Ishikawa (cell line): Measurements from ENCODE around the gene TC2N.

Experiments used
- CEBPB ChIP-seq: IDR thresholded peaks from 2 replicates; pipeline ENCODE4 v1.6.1; 2012
- CREB1 ChIP-seq: IDR thresholded peaks from 2 replicates; pipeline ENCODE4 v1.6.1; 2012; ENCODE audit warnings: low read depth
- EGR1 ChIP-seq: IDR thresholded peaks from 2 replicates; pipeline ENCODE4 v1.6.1; 2012
- EP300 ChIP-seq: IDR thresholded peaks from 2 replicates; pipeline ENCODE4 v1.6.1; 2012; ENCODE audit warnings: borderline replicate concordance
- FOXM1 ChIP-seq: IDR thresholded peaks from 2 replicates; pipeline ENCODE4 v1.6.1; 2012; ENCODE audit warnings: low read depth, borderline replicate concordance
- NFIC ChIP-seq: IDR thresholded peaks from 2 replicates; pipeline ENCODE4 v1.6.1; 2012
- RAD21 ChIP-seq: IDR thresholded peaks from 2 replicates; pipeline ENCODE4 v1.6.1; 2012; ENCODE audit warnings: low read depth
- TAF1 ChIP-seq: IDR thresholded peaks from 2 replicates; pipeline ENCODE4 v1.6.1; 2012; ENCODE audit warnings: low read depth, mild to moderate bottlenecking
- TCF12 ChIP-seq: IDR thresholded peaks from 2 replicates; pipeline ENCODE4 v1.6.1; 2012; ENCODE audit warnings: low read depth
- TEAD4 ChIP-seq: IDR thresholded peaks from 2 replicates; pipeline ENCODE4 v1.6.1; 2012
- YY1 ChIP-seq: IDR thresholded peaks from 2 replicates; pipeline ENCODE4 v1.6.1; 2012; ENCODE audit warnings: low read depth
- ZBTB7A ChIP-seq: IDR thresholded peaks from 2 replicates; pipeline ENCODE4 v1.6.1; 2012; ENCODE audit warnings: low read depth
- TF ChIP-seq, protein P1 (sequence below): IDR thresholded peaks from 2 replicates; pipeline ENCODE4 v1.6.1; 2012; ENCODE audit warnings: low read depth, mild to moderate bottlenecking
- TF ChIP-seq, protein P2 (sequence below): IDR thresholded peaks from 2 replicates; pipeline ENCODE4 v1.6.1; 2012
- TF ChIP-seq, protein P3 (sequence below): IDR thresholded peaks from 2 replicates; pipeline ENCODE4 v1.6.1; 2012

TC2N gene

DNA sequence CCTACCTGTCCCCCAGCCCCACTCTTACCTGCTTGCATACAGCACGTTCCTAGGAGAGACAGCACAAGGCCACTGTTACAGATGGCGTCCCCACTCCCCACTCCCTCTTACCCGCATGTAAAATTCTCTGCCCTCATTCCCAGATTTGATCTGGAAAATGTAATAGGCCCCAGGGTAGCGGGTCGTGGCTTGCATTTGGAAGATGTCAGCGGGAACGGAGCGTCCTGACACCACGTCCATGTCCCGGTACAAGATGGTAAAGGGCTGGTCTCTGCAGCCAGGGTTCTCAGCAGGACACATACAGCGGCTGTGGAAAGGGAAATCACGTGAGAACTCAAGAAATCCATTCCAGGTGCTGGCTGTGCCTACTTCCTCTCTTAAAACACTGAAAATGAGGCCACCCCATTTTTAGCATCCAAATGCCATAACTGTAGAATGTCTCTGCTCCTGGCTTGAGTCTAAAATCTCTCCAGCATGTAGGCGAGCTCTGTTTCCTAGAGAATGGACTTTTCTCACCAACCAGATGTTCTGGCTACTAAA lies 10.1 kb upstream of the TC2N start:
- TF ChIP-seq EP300 (no peak), RAD21 (no peak), TAF1 (no peak), YY1 (no peak), CEBPB (no peak), TCF12 (no peak), NFIC (no peak), FOXM1 (no peak), CREB1 (no peak), ZBTB7A (no peak), TEAD4 (no peak), EGR1 (no peak)
- TF ChIP-seq, protein P1, sequence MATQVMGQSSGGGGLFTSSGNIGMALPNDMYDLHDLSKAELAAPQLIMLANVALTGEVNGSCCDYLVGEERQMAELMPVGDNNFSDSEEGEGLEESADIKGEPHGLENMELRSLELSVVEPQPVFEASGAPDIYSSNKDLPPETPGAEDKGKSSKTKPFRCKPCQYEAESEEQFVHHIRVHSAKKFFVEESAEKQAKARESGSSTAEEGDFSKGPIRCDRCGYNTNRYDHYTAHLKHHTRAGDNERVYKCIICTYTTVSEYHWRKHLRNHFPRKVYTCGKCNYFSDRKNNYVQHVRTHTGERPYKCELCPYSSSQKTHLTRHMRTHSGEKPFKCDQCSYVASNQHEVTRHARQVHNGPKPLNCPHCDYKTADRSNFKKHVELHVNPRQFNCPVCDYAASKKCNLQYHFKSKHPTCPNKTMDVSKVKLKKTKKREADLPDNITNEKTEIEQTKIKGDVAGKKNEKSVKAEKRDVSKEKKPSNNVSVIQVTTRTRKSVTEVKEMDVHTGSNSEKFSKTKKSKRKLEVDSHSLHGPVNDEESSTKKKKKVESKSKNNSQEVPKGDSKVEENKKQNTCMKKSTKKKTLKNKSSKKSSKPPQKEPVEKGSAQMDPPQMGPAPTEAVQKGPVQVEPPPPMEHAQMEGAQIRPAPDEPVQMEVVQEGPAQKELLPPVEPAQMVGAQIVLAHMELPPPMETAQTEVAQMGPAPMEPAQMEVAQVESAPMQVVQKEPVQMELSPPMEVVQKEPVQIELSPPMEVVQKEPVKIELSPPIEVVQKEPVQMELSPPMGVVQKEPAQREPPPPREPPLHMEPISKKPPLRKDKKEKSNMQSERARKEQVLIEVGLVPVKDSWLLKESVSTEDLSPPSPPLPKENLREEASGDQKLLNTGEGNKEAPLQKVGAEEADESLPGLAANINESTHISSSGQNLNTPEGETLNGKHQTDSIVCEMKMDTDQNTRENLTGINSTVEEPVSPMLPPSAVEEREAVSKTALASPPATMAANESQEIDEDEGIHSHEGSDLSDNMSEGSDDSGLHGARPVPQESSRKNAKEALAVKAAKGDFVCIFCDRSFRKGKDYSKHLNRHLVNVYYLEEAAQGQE: no peak
- TF ChIP-seq, protein P2, sequence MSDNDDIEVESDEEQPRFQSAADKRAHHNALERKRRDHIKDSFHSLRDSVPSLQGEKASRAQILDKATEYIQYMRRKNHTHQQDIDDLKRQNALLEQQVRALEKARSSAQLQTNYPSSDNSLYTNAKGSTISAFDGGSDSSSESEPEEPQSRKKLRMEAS: no peak
- TF ChIP-seq, protein P3, sequence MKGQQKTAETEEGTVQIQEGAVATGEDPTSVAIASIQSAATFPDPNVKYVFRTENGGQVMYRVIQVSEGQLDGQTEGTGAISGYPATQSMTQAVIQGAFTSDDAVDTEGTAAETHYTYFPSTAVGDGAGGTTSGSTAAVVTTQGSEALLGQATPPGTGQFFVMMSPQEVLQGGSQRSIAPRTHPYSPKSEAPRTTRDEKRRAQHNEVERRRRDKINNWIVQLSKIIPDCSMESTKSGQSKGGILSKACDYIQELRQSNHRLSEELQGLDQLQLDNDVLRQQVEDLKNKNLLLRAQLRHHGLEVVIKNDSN: no peak

DNA sequence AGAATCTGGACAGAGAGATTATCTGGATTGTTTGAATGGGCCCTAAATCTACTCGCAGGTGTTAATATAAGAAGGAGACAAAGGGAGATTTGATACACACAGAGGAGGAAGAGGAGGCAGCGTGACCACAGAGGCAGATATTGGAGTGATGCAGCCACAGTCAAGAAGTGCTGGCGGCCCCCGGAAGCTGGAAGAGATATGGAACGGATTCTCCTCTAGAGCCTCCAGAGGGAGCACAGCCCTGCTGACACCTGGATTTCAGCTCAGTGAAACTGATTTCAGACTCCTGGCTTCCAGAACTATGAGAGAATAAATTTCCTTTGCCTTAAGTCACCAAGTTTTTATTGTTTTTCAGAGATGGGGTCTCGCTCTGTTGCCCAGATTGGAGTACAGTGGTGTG lies 9.2 kb upstream of the TC2N start:
- TF ChIP-seq EGR1 (no peak), TAF1 (no peak), TEAD4 (no peak), CREB1 (no peak)
- TF ChIP-seq, protein P2: no peak

DNA sequence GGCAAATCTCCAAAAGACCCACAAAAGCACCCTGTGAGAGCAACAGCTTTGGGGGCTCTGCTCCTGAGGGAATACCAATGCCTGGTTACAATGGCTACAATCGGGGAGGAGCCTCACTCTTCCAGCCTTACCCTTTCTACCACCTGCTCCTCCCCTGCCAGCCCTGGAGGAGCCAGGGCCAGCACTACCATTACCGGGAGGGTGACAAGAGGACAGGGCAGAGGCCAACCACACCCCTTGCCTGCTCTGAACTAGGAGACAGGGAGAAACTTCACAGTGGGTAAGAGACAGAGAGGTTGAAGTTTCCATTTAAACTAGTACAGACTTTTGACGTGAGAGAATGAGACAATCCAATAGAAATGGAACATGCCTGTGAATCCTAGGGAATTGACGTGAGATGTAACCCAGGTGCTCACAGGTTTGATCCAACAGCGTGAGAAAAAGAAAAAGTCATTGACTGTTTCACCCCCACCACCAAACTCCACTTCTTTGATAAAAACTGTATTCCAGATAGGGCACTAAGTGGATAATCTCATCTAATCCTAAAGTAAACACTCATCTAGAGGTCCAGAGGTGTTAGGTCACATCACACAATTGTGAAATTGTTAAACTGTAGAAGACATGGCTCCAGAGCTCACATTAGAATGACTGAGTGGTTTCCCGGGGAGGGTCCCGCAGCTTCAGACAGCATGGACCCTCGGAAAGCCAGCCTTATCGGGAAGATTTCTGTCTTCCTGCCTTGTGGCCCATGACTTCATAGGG lies 8.4 kb upstream of the TC2N start:
- TF ChIP-seq CEBPB (no peak), CREB1 (no peak), EGR1 (no peak), TCF12 (no peak), RAD21 (no peak), EP300 (no peak), YY1 (no peak), NFIC (no peak), FOXM1 (no peak), TAF1 (no peak), ZBTB7A (no peak), TEAD4 (no peak)
- TF ChIP-seq, protein P3: no peak
- TF ChIP-seq, protein P1: no peak
- TF ChIP-seq, protein P2: no peak

DNA sequence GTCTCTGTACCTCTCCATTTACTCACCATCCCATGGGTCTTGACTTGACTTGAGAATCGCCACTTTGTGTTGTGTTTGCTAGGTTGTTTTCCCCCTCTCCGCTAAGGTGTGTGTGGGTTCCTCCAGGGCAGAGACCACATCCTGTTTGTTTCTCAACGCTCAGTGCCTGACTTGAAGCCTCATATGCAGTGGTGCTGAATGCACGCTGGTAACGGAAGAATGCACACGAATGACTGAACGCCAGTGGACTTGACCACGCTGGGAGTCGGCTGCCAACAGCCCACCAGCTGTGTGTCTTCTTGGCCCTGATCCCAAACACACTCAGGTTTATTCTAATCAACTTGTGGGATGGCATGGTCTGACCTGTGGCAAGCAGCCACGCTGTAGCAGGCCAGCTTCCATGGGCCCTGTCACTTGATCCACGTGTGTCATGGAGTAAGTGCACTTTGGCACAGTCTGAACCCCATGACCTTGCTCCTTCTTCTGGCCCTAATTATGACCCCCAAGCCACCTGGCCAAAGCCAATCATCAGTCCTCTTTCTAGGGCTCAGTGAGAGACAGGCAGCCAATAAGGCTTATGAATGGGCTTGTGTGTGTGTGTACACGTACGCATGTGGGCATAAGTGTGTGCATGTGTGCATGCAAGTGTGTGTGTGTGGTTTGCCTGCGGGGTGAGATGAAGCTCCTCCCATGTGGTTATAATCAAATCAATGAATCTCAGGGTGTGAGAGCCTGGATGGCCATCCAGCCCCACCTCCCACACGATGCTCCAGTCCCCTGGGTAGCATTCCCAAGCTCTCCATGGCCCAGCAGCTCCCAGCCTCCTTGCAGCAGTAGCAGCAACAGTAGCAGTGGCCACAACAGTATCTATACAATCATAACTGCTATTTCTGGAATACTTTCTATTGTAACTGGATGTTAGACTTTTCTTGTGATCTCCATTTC lies 6.4 kb upstream of the TC2N start:
- TF ChIP-seq NFIC (peak; percentile 94), RAD21 (no peak; the same call in 1 of the 2 replicates), CEBPB (no peak), TAF1 (no peak), TCF12 (0 out of 2 replicates have a peak, but pooled peaks have one; percentile 39), YY1 (no peak), CREB1 (no peak), FOXM1 (no peak), EP300 (peak; percentile 42; the same call in 1 of the 2 replicates), ZBTB7A (no peak), TEAD4 (peak; percentile 59), EGR1 (no peak)
- TF ChIP-seq, protein P2: peak; percentile 81
- TF ChIP-seq, protein P3: no peak
- TF ChIP-seq, protein P1: no peak
